SKM-1 treated with dmso at 0.1 percent for 144 hours (cell line): ENCODE data around the gene PREX1.
A peak's percentile ranks its signal among the peaks of the same experiment; 100 is the strongest.
"Not testable (repeated sequence)": the region's sequence is repeated elsewhere in the genome, so short reads cannot be mapped to it uniquely, and the experiment has no call there.

ENCODE experiments used
- DNase-seq: peaks from one replicate; lab custom pipeline; 2025; ENCODE audit not compliant: unreplicated experiment; lab: John Stamatoyannopoulos, UW

PREX1 gene

DNA sequence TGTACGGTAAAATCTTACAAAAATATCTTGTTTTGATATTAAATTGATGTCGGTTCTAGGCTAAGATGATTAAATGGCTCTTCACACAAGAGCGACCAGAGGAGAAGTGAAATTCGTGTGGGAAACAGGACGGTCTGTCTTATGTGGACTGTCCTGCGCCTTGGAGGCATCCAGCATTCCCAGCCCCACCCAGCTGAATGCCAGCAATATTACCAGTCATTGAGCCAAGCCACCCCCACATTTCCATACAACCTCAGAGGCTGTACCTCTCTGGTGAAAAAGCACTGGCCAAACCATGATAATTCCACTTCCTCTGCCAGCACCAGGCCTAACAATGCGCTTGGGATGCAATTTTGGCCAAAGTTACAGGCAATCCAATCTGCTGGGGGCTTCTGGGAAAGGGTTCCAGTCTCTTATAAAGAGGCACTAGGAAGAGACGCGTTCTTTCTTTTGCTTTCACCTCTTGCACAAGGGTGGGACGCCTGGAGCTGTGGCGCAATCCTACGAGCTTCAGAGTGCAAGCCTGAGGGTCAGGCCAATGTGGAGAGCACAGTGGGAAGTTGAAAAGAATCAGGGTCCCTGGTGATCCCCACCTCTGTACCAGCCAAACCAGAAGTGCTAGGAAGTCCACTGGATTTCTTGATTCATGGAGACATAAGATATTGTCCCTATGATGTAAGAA lies 213.1 kb downstream of the PREX1 start:
- peak; percentile 25 for DNase-seq

DNA sequence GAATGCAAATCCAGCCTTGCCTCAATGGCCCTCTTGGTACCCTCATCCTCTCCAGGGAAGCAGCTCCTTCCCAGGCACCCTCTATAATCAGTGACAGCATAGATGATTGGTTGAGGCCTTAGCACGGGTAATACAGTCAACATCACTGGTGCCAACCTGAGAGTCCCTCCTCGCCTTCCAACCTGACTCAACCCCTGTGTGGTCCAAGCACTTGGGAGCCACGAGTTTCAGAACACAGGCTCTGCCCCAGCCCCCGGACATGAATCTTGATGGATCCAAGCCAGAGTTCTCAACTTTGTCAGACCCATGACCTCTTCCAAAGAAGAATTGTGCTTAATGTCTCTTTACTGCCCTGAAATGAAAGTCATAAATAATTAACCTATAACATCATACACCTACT lies 213.9 kb downstream of the PREX1 start:
- no peak for DNase-seq

DNA sequence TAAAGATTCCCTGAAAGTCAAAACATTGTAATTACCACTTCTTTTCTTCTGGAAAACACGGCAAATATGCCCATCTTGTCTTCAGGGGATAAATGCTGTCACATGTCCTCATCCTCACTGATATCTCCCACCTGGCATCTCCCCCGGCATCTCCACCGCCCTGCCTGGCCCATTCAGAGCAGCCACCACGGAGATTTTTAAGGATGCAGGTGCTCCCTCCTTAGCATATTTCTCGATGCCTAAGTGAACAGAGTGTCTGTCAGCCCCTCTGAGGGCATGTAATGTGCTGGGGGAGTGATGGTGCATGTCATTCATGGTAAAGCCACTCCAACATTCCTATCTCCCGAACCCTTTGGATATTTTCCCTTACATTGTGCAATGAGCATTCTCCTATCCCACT lies 215.5 kb downstream of the PREX1 start:
- DNase-seq, result no peak

DNA sequence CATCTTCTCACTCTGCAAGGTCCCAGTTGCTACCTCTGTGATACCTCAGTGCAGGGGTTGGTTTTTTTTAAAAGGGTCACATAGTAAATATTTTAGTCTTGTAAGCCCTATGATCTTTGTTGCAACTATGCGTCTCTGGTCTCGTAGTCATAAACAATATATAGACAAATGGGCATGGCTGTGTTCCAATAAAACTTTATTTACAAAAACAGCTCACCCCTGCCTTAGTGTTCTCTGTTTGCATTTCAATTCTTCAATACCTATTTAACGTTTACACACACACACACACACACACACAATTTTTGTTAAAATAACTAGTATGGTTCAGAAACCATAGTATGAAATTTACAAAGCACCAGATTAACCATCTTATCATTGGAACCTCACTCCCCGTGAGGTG lies 216.8 kb downstream of the PREX1 start:
- no peak for DNase-seq

DNA sequence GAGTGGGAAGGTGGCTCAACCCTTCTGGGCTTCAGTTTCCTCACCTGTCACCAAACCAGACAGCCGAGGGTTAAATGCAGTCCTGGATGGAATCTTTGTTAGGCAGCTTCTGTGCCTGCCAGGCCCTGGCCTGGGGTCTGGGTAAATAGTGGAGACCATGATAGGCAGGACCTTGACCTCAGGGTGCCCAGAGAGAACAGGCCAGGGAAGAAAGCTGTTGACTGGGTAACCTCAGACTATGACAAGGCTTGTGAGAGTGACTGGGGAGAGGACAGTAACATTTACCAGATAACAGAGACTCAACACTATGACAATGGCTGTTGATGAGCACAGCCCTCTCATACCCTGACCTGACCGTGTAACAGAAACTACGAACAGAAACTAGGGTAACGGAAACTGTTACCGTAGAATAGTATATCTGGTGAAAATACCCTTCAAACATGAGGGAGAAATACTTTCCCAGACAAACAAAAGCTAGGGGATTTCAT lies 218.3 kb downstream of the PREX1 start:
- DNase-seq, result no peak

DNA sequence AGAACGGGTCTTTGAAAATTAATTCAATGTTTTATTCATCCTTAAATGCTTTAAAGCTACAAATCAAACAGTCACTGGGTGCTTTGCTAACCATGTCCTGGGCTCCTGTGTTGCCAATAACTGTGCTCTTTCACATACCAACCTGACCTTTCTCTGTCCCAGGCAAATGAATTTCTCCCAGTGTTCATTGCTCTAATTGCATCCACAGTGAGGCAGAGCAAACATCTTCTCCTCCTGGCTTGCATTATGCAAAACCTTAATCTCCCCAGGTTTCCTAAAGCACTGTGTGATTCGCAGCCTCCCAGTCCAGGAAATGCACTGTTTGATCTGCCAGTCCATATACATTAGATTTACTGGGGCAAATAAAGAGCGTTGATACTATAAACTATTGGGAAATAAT lies 219.0 kb downstream of the PREX1 start:
- no peak for DNase-seq

DNA sequence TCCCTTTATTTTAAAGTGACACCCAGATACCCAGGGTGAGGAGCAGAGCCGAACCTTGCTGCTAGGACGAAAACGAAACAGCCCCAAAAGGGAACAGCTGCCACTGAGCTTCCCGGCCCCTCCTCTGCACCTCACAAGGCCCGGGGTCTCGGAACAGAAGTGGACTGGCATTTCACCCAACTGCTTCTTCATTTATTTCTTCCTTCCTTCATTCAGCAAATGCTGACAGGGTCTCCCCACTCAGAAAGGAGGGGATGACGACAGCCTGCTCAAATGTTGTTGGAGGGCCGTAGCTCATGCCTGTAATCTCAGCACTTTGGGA lies 220.3 kb downstream of the PREX1 start:
- DNase-seq, result no peak

DNA sequence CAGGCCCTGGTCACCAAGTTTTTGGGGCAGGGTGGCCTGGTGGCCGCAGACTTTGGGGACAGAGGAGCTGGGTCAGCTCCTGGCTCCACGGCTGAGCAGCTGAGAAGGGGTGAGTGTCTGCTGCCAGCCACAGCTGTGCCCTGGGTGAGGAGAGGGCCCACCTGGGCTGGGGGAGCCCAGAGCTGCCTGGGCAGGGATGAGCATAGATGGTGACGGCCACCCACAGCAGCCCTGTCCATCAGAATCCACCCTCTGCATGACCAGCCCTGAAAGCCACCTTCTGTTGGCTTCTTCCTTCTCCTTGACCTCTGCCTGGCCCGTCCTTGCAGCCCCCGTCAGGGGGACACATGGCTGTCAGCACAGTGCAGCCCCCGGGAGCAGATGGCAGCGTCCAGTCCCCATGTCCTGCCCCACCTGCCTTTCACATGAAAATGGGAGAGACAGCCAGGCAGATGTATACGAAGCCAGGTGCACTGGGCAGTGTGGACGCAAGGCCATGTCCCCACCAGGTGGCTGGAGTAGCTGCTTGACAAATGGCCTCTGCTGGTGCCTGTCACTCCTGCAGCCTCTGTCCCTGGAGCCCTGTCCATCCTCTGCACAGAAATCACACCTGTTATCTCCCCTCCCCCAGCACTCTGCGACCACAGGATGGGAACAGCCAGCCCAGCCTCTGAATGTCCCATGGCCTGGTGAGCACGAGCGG lies 220.8 kb downstream of the PREX1 start:
- no peak for DNase-seq

DNA sequence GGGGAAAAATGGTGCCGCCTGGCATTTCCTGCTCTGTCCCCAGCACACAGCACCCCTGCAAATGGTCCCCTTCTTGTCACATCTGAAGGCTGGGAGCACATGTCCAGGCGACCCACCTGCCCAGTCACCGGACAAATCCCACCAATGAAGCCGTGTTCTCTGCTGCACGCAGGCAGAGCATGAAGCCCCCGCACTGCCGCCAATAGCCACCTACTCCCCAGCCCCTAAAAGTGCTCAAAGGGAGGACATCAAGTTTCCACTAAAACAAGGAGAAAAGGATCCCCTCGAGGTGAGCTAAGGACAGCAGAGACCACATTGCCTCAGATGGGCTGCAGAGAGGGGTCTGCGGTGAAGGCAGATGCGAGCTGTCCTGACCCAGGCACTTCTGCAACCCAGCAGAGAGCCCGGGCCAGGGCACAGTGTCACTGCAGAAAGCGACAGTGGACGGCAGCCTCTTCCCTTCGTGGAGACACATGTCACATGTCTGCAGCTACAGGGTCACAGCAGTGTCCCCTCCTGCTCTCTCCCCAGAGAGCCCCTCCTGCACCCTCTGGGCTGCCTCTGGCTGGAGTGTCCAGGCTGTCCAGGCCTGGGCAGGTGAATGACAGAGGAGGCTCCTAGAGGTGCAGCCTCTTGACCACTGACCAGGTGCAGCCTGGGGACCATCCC lies 221.5 kb downstream of the PREX1 start:
- no peak for DNase-seq

DNA sequence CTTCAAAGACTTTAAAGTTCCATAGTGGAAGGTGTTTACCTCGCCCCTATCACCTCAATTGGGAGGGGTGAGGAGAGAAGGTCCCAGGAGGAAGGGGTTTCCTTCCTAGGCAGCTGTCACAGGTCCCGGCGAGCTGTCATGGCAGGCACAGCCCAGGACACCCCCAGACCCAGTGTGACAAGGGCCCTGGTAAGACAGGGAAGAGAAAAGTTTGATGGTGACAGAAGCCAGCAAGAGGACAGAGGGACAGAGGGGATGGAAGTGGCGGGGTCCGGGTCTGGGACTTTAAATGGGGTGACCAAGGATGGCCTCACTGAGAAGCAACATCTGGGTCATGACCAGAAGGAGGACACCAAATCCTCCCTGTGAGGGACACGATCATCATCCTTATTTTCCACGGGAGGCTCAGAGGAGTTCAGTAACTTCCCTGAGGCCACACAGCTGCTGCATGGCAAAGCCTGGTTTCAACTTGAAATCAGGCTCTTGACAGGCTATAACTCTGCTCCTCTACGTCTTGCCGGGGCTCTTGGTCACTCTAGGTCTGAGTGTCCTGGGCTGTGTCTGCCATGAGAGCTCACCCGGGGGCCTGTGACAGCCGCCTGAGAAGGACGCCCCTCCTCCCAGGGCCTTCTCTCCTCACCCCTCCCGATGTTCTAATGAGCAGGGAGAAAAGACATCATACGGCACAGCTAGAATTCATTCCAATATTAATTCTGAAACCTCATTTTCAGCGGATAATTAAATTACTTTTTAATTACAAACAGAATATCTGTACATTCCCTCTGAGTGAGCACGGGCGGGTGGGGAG lies 222.2 kb downstream of the PREX1 start:
- DNase-seq, result no peak

DNA sequence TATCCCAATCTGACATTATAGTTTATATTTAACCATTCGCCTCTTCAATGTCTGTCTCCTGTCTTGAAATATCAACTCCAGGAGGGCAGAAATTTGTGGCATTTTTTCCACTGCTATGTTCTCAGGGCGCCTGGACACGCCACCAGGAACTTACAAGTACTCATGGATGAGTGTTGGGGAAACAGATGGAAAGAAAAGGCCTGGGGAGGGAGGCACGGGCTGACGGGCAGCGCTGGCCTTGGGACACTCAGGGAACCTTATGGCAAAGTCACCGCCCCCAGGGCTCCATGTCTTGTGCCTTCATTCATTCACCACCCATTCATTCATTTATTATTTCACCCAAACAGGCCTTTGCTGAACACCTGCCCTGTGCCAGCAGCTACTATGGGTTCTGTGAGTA lies 222.9 kb downstream of the PREX1 start:
- no peak for DNase-seq

DNA sequence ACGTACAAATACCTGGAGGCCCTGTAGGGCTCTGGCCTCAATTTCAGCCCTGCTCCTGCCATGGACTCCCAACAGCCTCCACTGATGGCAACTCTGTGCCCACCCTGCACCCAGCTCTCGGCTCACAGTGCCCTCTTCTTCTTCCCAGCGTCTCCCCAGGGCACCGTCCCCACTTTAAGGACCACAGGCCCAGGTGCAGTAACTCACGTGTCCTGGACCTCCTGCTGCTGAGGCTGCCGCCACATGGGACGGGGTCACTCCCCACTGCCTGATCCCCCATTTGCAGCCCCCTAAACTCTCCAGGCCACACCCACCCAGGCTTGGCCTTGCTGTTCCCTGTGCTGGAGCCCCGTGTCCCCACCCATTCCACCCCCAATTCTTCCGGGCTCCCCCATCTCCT lies 223.4 kb downstream of the PREX1 start:
- no peak for DNase-seq

DNA sequence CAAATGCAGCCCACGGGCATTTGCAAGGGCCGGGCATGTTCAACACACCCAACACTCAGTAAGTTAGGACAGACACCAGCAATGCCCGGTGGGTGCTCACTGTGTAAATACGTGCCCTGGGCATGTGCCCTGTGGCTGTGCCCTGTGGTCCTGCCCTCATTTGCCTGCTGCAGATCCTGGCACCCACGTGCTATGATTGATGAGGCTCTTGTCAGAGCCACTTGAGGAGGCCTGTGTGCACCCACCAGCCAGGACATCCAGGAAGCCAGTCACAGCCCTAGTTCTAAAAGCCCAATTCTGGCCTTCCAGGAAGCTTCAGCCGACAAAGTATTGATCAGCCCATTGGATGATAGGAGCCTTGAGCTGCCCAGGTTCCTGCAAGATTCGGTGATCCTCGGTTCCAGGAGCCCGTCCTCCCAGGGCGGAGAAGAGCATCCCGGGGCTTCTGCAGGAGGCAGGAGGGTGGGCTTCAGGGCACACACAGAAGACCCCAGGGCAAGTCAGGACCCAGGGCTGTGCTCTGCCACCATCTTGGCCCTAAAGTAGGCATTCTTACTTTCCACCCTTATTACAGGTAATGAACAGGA lies 223.9 kb downstream of the PREX1 start:
- DNase-seq, result no peak

DNA sequence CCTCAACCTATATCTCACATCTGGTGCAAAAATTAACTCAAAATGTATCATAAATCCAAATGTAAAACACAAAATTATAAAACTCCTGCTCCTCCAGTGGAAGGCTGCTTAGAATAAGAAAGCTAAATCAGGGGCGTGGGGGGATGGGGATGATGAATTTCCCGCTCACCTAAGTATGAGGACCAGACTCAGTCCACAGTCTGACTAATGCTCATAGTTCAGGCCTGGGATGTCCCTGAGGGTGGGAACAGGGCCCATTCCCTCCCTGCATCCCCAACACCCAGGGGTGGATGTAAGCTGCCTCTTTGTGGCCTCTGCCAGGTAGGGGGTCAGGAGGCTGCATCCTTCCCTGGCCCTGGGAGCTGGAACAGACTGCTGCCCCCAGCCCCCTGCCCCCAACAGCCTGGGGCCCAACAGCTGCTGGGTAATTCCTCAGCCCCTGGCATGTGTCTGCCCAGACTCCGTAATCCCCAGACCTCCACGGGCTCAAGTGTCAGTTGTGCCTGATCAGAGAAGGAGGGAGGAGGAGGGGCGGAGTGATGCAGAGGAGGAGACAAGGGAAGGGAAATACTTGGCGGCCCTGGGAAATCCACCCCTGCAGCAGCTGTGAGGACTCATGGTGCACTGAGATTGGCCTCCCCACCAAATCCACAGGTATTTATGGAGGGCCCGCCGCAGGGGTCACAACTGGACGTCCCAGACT lies 224.5 kb downstream of the PREX1 start:
- DNase-seq, result no peak

DNA sequence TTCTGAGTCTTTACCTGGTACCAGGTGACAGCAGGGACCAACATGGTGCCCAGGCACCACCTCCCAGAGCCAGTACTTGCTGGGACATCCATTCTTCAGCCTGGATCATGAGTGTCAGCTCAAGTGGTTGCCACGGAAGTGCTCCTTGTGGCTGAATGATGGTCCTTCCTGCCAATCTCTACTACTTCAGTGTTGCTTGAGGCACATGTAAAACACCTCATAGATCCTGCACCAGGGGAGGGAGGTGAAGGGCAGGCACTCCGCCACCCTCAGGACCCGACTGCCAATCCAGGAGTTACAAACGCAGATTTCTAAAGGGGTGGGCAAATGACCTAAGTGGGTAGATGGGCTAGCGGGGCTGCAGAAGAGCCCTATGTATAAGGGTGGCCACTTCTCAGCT lies 226.0 kb downstream of the PREX1 start:
- DNase-seq, result no peak

DNA sequence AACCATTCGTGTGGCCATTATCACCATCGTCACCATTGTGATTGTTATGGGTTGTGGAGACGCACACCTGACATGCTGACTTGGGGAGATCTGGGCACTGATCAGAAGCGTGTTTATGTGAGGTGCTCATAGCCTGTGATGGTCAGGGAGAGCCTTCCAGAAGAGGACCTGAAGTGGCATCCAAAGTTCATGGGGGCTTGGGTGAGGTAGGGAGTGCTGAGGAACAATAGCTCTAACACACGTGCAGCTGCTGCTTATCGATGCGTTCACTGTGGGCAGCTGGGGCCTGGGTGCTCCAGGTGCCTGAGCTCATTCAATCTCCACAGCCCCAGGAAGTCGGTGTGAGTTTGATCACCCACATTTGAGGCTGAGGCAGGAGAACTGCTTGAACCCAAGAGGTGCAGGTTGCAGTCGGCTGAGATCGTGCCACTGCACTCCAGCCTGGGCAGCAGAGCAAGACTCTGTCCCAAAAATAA lies 227.3 kb downstream of the PREX1 start:
- DNase-seq, result no peak

DNA sequence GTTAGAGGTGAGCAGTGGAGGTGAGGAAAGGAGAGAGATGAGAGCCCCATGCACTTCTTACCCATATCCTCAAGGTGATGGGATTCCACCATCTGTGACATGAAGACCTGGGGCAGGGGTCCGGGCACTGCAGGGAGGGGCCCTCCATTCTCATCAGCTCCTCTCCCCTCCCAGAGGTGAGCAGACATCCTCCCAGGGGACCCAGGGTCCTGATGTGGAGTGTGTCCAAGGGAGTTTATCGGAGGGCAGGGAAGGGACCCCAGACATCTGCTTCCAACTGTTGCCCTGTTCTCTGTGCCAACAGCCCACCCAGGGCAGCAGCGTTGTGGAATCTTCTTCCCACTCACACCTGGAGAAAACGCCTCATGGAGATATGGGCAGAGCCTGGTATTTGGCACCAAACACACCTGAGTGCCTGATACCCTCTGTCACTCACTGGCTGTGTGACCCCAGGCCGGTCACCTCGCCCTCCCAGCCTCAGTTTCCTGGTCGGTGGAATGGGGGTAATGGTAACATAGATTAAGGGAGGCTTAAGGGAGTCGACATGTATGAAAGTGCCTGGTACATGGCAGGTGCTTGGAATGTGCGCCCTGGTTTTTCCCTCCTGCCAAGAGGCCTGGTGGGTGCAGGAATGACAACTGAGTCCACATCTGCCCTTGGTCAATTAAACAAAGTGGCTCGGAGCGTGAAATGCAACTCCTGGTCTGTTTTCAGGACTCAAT lies 227.9 kb downstream of the PREX1 start:
- no peak for DNase-seq

DNA sequence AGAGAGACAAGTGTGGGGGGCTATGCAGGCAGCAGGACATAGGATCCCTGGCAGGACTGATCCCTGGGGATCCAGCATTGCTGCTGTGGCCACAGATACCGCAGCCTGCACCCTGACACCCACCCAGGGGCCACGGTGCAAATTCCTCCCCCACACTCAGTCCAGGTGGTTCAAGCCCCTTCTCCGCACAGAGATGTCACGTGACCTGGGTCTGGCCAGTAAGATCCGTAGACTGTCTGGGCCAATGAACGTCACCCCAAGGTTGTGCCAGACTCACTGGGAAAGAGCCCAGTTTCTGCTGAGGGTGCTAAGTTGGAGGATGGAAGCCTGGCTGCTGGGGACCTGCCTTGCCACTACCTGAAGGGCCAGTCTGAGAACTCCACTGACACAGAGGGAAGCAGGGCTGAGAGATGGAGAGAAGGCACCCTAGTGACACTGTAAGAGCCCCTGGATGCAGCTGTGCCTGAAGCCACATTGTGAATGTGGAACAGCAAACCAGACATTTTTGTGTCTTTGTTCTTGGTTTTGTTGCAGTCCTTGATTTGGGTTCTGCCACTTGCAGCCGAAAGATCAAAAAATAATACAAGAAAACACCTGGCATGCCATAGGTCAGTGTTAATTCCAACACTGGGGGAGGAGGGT lies 228.6 kb downstream of the PREX1 start:
- no peak for DNase-seq

DNA sequence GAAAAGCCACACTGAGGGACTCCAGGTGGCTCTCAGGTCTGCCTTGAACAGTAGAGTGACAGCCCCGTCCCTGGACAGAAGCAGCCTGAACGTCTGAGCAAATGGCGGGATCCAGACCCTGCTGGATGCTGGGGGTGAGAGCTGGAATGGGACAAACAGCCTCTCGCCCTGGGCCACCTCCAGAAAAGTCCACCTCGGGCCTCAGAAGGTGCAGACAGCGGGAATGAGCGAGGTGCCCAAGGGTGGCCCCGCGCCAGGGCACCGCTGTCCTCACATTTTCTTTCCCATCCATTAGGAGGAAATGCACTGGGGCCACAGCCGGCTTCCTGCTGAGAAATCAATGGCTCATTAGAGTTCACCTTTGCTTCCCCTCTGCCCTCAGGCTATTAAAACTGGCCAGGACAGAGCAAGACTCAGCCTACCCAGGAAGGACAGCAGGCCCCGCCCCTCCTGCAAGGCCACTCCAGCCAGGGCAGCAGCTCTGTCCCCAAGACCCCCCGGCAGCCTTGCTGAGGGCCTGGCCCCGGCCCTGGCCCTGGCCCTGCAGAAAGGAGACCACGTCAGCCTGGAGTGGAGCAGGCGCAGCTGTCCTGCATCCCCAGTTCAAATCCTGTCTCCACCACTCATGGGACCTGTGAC lies 229.4 kb downstream of the PREX1 start:
- not testable (repeated sequence) for DNase-seq
